Mesendoderm (in vitro differentiated cells): Measurements from ENCODE around the gene CMTM2.

Experiments used
- DNase-seq: peaks from one replicate; pipeline ENCODE4 v3.0.0; 2013
- H2AK5ac ChIP-seq: 2 replicates; pipeline ENCODE4 v1.6.1; 2013; ENCODE audit warnings: low read length, inconsistent platforms
- H2BK120ac ChIP-seq: 2 replicates; pipeline ENCODE4 v1.6.1; 2013; ENCODE audit warnings: low read depth, mild to moderate bottlenecking, low read length, moderate library complexity, mixed read lengths
- H2BK15ac ChIP-seq: replicated peaks from 2 replicates; pipeline ENCODE4 v1.6.1; 2013; ENCODE audit warnings: low read depth, mild to moderate bottlenecking, moderate library complexity
- H2BK5ac ChIP-seq: 2 replicates; pipeline ENCODE4 v1.6.1; 2013; ENCODE audit warnings: low read length, inconsistent platforms
- H3K18ac ChIP-seq: 2 replicates; pipeline ENCODE4 v1.6.1; 2013; ENCODE audit warnings: mild to moderate bottlenecking, low read length, mixed read lengths
- H3K23ac ChIP-seq: one replicate; pipeline ENCODE4 v1.6.1; 2013; ENCODE audit warnings: low read length
- H3K27ac ChIP-seq: 2 replicates; pipeline ENCODE4 v1.5.1; 2013; ENCODE audit warnings: low read depth, mild to moderate bottlenecking, inconsistent platforms, low read length, moderate library complexity
- H3K27me3 ChIP-seq: 2 replicates; pipeline ENCODE4 v1.6.1; 2013; ENCODE audit warnings: low read length, control low read depth, mild to moderate bottlenecking, inconsistent platforms; ENCODE audit not compliant: insufficient read depth, poor library complexity
- H3K36me3 ChIP-seq: 2 replicates; pipeline ENCODE4 v1.6.1; 2013; ENCODE audit warnings: low read length, inconsistent platforms; ENCODE audit not compliant: control insufficient read depth, insufficient read depth
- H3K4ac ChIP-seq: one replicate; pipeline ENCODE4 v1.6.1; 2013; ENCODE audit warnings: low read depth, mild to moderate bottlenecking, low read length, moderate library complexity
- H3K4me1 ChIP-seq: 2 replicates; pipeline ENCODE4 v1.6.1; 2013; ENCODE audit warnings: low read depth, low read length, inconsistent platforms; ENCODE audit not compliant: control insufficient read depth
- H3K4me2 ChIP-seq: 2 replicates; pipeline ENCODE4 v1.6.1; 2013; ENCODE audit warnings: low read length
- H3K4me3 ChIP-seq: 2 replicates; pipeline ENCODE4 v1.5.1; 2013; ENCODE audit warnings: mild to moderate bottlenecking, low read length
- H3K56ac ChIP-seq: one replicate; pipeline ENCODE4 v1.6.1; 2013; ENCODE audit warnings: low read length
- H3K79me1 ChIP-seq: 2 replicates; pipeline ENCODE4 v1.6.1; 2013; ENCODE audit warnings: low read length, inconsistent platforms
- H3K79me2 ChIP-seq: 2 replicates; pipeline ENCODE4 v1.6.1; 2013; ENCODE audit warnings: mild to moderate bottlenecking, low read length; ENCODE audit not compliant: control insufficient read depth, insufficient read depth
- H3K9ac ChIP-seq: 2 replicates; pipeline ENCODE4 v1.6.1; 2013; ENCODE audit warnings: low read length, inconsistent platforms
- H4K5ac ChIP-seq: one replicate; pipeline ENCODE4 v1.6.1; 2013; ENCODE audit warnings: low read length
- H4K8ac ChIP-seq: one replicate; pipeline ENCODE4 v1.6.1; 2013; ENCODE audit warnings: low read depth, mild to moderate bottlenecking, control low read depth, low read length, moderate library complexity
- WGBS: extraction: QIAGEN DNeasy Blood & Tissue Kit; methylation state at CpG from one replicate; pipeline ENCODE4 v1.1.7; 2013; ENCODE audit warnings: low lambda C conversion rate, missing lambda C conversion rate; ENCODE audit not compliant: insufficient coverage; ENCODE audit errors: extremely low coverage; 5-methylcytosine and 5-hydroxymethylcytosine counted together

Gene CMTM2

GRCh38 chr16:66551348-66551759 is 27.9 kb upstream of the CMTM2 start:
- Histone ChIP-seq H3K23ac (no peak overlapping the region), H3K27ac (no peak overlapping the region), H2BK120ac (no peak overlapping the region), H3K4ac (no peak overlapping the region), H3K4me2 (no peak overlapping the region), H3K27me3 (no peaks in the 10 kb centered on the region), H2BK15ac (no peak overlapping the region), H2BK5ac (no peak overlapping the region), H3K9ac (no peak overlapping the region), H3K79me2 (no peaks in the 10 kb centered on the region), H3K79me1 (no peaks in the 10 kb centered on the region), H3K4me3 (no peak overlapping the region), H3K36me3 (no peaks in the 10 kb centered on the region), H4K8ac (no peak overlapping the region), H3K4me1 (no peaks in the 10 kb centered on the region), H3K18ac (no peak overlapping the region), H2AK5ac (no peak overlapping the region), H4K5ac (no peak overlapping the region), H3K56ac (no peak overlapping the region)
- DNase-seq = peak; percentile 74
- no CpG with 5 or more reads among the region's 6 CpGs for WGBS

GRCh38 chr16:66551788-66552285 is 27.4 kb upstream of the CMTM2 start:
- H2BK15ac ChIP-seq = no peak overlapping the region
- no peak for DNase-seq
- no peak overlapping the region for H2BK120ac ChIP-seq
- no peaks in the 10 kb centered on the region for H3K27me3 ChIP-seq
- H3K18ac ChIP-seq = peak overlapping the region; percentile 12
- H3K4ac ChIP-seq = no peak overlapping the region
- no peaks in the 10 kb centered on the region for H3K4me1 ChIP-seq
- no peak overlapping the region for H4K5ac ChIP-seq
- no peak overlapping the region for H3K4me3 ChIP-seq
- H2AK5ac ChIP-seq = no peak overlapping the region
- peak overlapping the region; percentile 66 for H4K8ac ChIP-seq
- H3K56ac ChIP-seq = peak overlapping the region; percentile 95
- H3K79me1 ChIP-seq = no peaks in the 10 kb centered on the region
- WGBS = no CpG with 5 or more reads among the region's 8 CpGs
- peak overlapping the region; percentile 77 for H3K4me2 ChIP-seq
- peak overlapping the region; percentile 81 for H3K9ac ChIP-seq
- H3K79me2 ChIP-seq = no peaks in the 10 kb centered on the region
- no peak overlapping the region for H3K27ac ChIP-seq
- no peak overlapping the region for H2BK5ac ChIP-seq
- no peak overlapping the region for H3K23ac ChIP-seq
- H3K36me3 ChIP-seq = no peaks in the 10 kb centered on the region

GRCh38 chr16:66552286-66553177 is 26.7 kb upstream of the CMTM2 start, which contains the start of gene CKLF:
TSS of gene CKLF (plus strand) at chr16:66552576. CDS start at chr16:66552716, 140 bp downstream.
- peak; percentile 90 for DNase-seq
- Histone ChIP-seq H4K5ac (no peak within 1 kb of the TSS), H3K79me1 (no peaks in the 10 kb centered on the region), H3K27me3 (no peaks in the 10 kb centered on the region), H3K56ac (peak within 1 kb of the TSS; percentile 95), H3K4me3 (peak within 1 kb of the TSS; percentile 36), H2BK120ac (no peak within 1 kb of the TSS), H3K23ac (no peak within 1 kb of the TSS), H3K9ac (peak within 1 kb of the TSS; percentile 81), H4K8ac (peak within 1 kb of the TSS; percentile 66), H2AK5ac (no peak within 1 kb of the TSS), H3K79me2 (no peaks in the 10 kb centered on the region), H3K4me1 (no peaks in the 10 kb centered on the region), H2BK5ac (no peak within 1 kb of the TSS), H3K4me2 (peak within 1 kb of the TSS; percentile 77), H2BK15ac (no peak within 1 kb of the TSS), H3K4ac (no peak within 1 kb of the TSS), H3K36me3 (no peaks in the 10 kb centered on the region), H3K27ac (no peak within 1 kb of the TSS), H3K18ac (peak within 1 kb of the TSS; percentile 12)
- no CpG with 5 or more reads among the region's 63 CpGs for WGBS

- Histone ChIP-seq H3K27me3 (no peaks in the 10 kb centered on the region), H2BK120ac (no peak overlapping the region), H3K79me1 (no peaks in the 10 kb centered on the region), H3K56ac (no peak overlapping the region), H3K4ac (no peak overlapping the region), H3K23ac (no peak overlapping the region), H4K8ac (no peak overlapping the region), H3K36me3 (no peaks in the 10 kb centered on the region), H2BK15ac (no peak overlapping the region), H3K27ac (no peak overlapping the region), H4K5ac (no peak overlapping the region), H3K4me2 (no peak overlapping the region), H3K79me2 (no peaks in the 10 kb centered on the region), H3K18ac (no peak overlapping the region), H3K9ac (no peak overlapping the region), H3K4me1 (no peaks in the 10 kb centered on the region), H2BK5ac (no peak overlapping the region), H3K4me3 (no peak overlapping the region), H2AK5ac (no peak overlapping the region)
- WGBS = no CpG with 5 or more reads among the region's 8 CpGs
- DNase-seq = no peak
Measured at GRCh38 chr16:66553223-66553622, 26.0 kb upstream of the CMTM2 start.

GRCh38 chr16:66554021-66554420 is 25.2 kb upstream of the CMTM2 start:
- no peaks in the 10 kb centered on the region for H3K4me1 ChIP-seq
- no peak overlapping the region for H3K4ac ChIP-seq
- no peak overlapping the region for H2BK5ac ChIP-seq
- no peak overlapping the region for H3K27ac ChIP-seq
- H4K5ac ChIP-seq = no peak overlapping the region
- no peak for DNase-seq
- H3K36me3 ChIP-seq = no peaks in the 10 kb centered on the region
- no peak overlapping the region for H3K4me2 ChIP-seq
- WGBS = no CpG with 5 or more reads among the region's 3 CpGs
- H2AK5ac ChIP-seq = no peak overlapping the region
- H3K79me1 ChIP-seq = no peaks in the 10 kb centered on the region
- H3K23ac ChIP-seq = no peak overlapping the region
- H3K56ac ChIP-seq = no peak overlapping the region
- no peak overlapping the region for H2BK15ac ChIP-seq
- H2BK120ac ChIP-seq = no peak overlapping the region
- no peaks in the 10 kb centered on the region for H3K27me3 ChIP-seq
- H3K9ac ChIP-seq = no peak overlapping the region
- no peak overlapping the region for H4K8ac ChIP-seq
- H3K79me2 ChIP-seq = no peaks in the 10 kb centered on the region
- H3K18ac ChIP-seq = no peak overlapping the region
- H3K4me3 ChIP-seq = no peak overlapping the region
